NOMO-1 (cell line): ENCODE results near the gene PDIK1L.
A peak's percentile ranks its signal among the peaks of the same experiment; 100 is the strongest.

Experiments
- DNase-seq, 2 experiments: peaks; one replicate each; lab custom pipeline; 2025; ENCODE audit not compliant: unreplicated experiment in 2 of 2; lab: John Stamatoyannopoulos, UW

PDIK1L gene

DNA sequence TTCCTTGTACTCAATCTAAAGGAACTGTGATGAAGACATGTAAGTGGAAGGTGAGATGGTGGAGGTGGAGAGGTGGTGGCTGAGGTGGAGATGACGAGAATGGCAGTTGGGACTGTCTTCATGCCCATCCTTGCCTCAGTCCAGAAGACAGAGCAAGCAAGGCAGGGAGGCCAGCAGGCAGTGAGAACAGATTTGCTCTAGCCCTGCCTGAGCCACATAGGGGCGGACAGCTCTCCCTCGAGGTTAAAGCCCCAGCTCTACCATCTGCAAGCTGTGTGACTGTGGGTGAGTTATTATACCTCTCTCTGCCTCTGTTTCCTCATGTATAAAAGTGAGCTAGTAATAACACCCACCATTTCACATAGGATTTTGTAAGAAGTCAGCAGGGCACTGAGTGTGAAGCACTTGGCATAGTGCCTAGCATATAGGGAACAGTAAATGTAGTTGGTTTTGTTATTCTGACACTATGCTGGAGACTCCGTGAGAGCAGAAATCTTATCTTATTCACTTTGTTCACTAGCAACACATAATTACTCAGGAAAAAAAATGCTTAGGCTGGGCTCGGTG is 42.4 kb downstream of the PDIK1L start:
- no peak for DNase-seq

GRCh38 chr1:26154750-26155149 is 43.1 kb downstream of the PDIK1L start:
- DNase-seq, result no peak

- no peak for DNase-seq
Observed at GRCh38 chr1:26155370-26156284, 44.0 kb downstream of the PDIK1L start.

DNA sequence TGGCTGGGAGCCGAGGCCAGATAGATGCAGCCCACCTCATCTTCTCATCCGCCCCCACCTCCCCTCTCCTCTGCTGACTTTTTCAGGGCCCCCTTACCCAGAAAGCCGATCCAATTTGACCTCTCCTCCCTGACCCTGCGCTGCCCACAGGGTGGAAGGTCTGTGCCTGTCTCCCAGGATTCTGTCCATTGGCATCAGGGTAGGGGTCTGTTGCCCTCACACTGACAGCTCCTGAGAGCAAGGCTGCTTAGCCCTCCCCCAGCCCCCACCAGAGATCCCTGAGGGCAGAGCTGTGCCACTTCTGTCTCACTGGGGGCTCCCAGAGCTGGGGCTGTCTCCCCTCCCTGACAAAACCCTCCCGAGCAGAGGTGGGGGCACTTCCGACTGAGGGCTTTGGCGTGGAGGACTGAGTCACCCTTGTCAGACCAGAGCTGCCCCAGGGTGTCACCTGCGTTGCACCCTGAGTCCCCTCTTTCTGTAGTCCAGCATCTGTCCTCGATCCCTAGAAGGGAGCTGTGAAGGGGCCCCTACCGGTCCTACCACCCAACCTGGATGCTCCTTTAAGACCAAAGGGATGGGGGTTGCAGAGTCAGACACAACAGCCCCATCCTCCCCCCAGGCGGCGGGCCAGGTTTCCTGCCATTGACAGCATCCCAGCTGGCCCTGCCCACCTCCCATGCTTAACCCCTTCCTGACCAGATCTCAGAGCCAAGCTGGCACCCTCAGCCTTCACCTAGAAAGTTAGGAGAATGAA is 44.8 kb downstream of the PDIK1L start:
- DNase-seq, result no peak

- DNase-seq, result no peak
Observed at GRCh38 chr1:26158271-26158907, 46.8 kb downstream of the PDIK1L start.

DNA sequence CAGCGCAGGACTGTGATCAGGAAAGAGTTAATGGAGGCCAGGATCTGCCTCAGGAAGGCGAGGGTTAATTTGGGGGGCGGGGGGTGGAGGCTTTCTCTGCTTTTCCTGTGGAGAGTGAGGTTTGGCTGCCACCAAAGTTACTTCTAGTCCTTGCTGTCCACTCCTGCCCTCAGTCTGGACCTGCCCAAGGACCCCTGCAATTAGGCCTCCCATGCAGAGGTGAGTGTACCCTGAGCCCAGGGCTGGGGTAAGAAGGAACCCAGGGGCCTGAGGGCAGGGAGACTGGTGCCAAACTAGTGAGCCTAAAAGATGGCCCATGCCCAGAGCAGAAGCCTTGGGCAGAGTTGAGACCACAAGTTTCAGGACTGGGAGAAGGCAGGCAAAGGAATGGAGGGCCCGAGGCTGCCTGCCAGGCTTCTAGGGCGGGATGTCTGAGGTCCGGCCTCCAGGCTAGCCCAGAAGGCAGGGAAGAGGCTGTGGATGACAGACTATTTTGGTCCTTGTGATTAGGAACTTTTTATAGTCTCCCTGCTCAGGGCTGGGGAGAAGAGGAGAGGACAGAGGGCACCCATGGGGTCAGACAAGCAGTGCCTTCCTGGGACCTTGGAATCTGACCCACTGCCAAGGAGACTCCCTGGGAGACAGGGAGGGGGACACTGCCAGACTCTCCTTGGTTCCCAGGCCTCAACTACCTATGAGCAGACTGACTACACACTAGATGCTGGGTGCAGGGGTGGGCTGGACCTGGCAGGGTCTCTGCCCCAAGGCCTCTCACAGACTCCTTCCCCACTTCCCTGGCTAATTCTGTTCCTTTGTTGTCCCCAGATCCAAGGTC is 47.5 kb downstream of the PDIK1L start, which contains the start of gene FAM110D:
Gene FAM110D (plus strand): TSS at position 172 of the 835 bp plus-strand sequence. CDS start 2,213 bp downstream, outside the sequence.
- DNase-seq, result no peak

DNA sequence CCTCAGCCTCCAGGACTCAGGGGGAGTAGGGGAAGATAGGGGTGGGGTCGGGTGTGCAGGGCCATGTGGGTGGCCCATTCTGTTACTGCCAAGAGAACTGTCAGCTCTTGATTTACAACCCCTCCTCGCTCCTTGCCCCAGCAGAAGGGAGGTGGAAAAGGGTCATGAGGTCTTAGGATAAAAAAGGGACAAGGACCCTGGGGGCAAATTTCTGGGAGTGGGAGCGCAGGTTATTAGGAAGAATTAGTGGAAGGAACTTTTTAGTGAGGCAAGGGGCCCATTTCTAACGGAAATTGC is 48.1 kb downstream of the PDIK1L start:
- DNase-seq, result no peak

DNA sequence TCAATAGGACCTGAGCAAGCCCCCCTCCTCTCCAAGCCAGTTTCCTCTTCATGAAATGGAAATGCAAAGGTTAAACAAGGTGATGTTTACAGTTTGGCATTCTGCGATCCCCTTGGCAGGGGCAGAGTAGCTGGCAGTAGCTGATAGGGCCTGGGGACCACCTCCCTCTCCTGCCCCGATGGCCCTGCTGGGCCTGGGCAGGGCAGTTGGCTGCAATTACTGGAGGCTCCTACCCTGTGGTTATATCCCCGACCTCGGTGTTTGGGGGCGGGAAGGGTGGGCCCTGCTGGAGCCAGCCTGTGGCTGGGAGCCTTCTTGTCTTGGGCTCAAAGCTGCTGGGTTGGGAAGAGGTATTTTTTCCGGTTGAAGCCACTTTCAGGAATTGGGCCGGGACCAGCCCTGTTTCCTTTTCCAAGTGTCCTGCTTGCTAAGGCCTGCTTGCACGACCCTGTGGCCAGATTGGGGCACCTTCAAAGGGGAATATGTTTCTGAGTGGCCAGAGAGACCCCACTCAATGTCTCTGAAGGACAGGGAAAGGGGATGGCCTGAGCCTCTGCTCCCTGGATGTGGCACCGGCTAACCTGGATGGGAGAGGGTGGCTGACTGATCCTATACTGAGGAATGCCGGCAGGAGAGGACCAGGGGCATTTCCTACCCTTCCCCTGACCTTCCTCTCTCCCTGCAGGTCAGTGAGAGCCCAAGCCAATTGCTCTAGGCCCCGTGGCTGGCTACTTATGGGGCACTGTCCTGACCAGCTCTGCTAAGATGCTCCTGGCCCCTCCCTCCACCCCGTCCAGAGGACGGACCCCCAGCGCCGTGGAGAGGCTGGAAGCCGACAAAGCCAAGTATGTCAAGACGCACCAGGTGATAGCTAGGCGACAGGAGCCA is 49.1 kb downstream of the PDIK1L start:
- no peak for DNase-seq

- peak; percentile 51 to 54 for DNase-seq
Observed at GRCh38 chr1:26161415-26162219, 50.0 kb downstream of the PDIK1L start.

DNA sequence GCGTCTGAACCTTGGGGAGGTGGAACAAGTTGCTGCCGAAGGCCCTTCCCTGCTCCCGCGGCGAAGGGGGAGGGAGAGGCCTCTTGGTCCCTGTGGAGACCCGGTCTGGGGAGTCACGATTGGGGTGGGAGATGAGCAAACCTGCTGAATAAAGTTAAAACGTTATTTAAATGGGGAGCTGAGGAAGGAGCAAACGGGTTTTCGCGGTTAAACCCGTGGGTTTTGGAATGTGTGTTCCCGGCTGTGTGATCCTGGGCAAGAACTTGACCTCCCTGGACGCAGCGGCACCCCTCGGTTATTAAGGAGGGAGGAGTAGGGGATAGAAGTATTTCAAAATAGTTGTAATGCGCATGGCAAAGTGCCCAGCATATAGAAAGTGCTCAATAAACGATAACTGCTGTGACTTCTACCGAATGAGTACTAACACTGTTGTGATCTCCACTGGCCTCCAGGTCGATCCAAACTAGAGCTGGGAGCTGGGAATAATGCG is 50.6 kb downstream of the PDIK1L start:
- peak in 1 of 2 experiments; percentile 5 for DNase-seq

DNA sequence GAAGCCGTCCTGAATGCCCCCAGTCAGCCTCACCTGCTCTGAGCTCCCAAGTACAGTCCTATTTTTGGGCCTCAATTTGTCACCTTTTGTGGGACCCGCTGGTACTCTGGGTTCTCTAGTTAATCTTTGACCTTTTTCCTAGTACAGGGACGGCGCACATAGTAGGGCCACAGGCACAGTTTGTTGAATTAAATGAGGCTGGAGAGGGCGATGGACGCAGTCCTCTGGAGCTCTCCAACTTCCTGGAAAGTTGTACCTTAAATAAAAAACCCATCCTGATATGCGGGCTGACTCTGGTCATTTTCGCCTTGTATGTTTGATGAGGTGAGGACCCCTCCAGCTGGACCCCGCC is 52.0 kb downstream of the PDIK1L start:
- DNase-seq, result no peak

- peak; percentile 11 to 33 for DNase-seq
Observed at GRCh38 chr1:26164036-26164860, 52.6 kb downstream of the PDIK1L start.

- no peak for DNase-seq
Observed at GRCh38 chr1:26164861-26165842, 53.5 kb downstream of the PDIK1L start.

GRCh38 chr1:26166719-26167281 is 55.2 kb downstream of the PDIK1L start:
- no peak for DNase-seq

- DNase-seq, result no peak
Observed at GRCh38 chr1:26168410-26169197, 57.0 kb downstream of the PDIK1L start, which contains the start of gene C1orf232. C1orf232 (minus strand) TSS chr1:26168963; CDS start chr1:26168499, 464 bp downstream.
